RWPE1 (cell line): ENCODE measurements around the gene CD244.

Source experiments
- CTCF ChIA-PET: fragments of 350-600 bp; sonication (Branson Sonifier 250); formaldehyde crosslinking; extraction: SDS; loops from one replicate; lab custom pipeline; 2021; lab: Yijun Ruan, JAX
- POLR2A ChIA-PET: fragments of 400-600 bp; formaldehyde crosslinking; extraction: SDS; loops from one replicate; lab custom pipeline; 2020; ENCODE audit warnings: antibody characterized with exemption; ENCODE audit not compliant: low non-redundant PET; lab: Yijun Ruan, JAX
- DNase-seq: peaks from one replicate; pipeline ENCODE4 v3.0.0; 2012; ENCODE audit warnings: low spot score
- H3K27ac ChIP-seq: fragments of 450-650 bp; 2 replicates; pipeline ENCODE4 v1.5.1; 2017
- TF ChIP-seq, protein P1 (sequence below): fragments of 450-650 bp; conservative IDR thresholded peaks from 2 replicates; pipeline ENCODE4 v1.5.1; 2017; ENCODE audit warnings: low read depth, mild to moderate bottlenecking

CD244 gene

DNA sequence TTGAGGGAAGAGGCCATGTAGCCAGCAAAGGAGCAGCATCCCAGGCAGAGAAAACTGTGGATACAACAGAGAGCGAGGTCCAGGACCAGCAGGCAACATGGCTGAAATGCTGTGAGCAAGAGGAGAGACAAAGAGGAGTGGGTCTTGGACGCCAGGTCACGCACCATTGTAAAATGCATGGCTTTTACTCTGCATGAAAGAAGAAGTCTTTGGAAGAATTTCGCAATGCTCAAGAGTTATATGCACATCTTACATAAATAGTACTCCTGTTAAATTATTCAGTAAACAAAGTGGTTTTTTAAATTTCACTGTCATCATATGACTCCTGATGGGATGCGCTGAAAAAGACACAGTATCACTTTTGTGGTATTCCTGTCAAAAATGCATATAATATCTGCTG is 3.5 kb downstream of the CD244 start:
- ChIA-PET CTCF (no interaction called here), POLR2A (no interaction called here)
- H3K27ac ChIP-seq: no peak overlapping the region
- TF ChIP-seq, protein P1, sequence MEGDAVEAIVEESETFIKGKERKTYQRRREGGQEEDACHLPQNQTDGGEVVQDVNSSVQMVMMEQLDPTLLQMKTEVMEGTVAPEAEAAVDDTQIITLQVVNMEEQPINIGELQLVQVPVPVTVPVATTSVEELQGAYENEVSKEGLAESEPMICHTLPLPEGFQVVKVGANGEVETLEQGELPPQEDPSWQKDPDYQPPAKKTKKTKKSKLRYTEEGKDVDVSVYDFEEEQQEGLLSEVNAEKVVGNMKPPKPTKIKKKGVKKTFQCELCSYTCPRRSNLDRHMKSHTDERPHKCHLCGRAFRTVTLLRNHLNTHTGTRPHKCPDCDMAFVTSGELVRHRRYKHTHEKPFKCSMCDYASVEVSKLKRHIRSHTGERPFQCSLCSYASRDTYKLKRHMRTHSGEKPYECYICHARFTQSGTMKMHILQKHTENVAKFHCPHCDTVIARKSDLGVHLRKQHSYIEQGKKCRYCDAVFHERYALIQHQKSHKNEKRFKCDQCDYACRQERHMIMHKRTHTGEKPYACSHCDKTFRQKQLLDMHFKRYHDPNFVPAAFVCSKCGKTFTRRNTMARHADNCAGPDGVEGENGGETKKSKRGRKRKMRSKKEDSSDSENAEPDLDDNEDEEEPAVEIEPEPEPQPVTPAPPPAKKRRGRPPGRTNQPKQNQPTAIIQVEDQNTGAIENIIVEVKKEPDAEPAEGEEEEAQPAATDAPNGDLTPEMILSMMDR: no peak
- no peak for DNase-seq

DNA sequence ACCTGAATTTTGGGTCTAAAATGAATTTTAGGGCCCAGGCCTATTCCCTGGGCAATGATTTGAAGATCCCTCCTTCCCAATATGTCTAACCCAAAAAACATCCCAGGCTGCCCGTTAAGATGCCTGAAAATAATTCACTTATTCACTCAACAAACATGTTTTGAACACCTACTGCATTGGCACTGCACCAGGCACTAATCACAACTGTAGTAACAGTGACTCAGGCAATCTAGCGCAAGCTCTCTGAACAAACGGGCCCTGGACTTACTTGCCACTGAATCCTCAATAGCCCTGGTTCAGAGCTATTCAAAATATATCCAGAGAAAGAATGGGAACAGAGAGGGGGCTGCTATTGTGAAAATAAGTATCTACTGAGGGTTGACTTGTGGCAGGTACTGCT is 4.2 kb downstream of the CD244 start:
- POLR2A ChIA-PET: no interaction called here
- CTCF ChIA-PET: no interaction called here
- no peak overlapping the region for H3K27ac ChIP-seq
- no peak for DNase-seq
- TF ChIP-seq, protein P1: no peak

DNA sequence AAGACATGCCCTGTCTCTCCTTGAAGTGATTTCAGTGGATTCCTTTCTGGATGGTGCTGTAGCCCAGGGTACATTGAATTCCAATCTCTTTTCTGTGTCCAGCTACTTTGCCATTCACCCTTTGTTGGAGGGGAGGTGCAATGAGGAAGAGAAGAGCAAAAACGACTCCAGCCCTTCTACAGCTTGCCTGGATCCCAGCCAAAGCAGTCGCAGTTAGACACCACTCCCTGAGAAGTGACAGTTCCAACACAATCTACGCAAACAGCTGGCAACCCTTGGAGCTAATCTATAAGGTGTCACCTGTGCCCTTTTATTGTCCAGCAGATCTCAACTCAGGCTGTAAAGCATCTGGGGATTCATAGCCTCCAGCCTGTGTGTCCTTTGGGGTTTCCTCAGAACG is 4.6 kb downstream of the CD244 start:
- no peak for DNase-seq
- POLR2A ChIA-PET: no interaction called here
- H3K27ac ChIP-seq: no peak overlapping the region
- CTCF ChIA-PET: no interaction called here
- TF ChIP-seq, protein P1: no peak

DNA sequence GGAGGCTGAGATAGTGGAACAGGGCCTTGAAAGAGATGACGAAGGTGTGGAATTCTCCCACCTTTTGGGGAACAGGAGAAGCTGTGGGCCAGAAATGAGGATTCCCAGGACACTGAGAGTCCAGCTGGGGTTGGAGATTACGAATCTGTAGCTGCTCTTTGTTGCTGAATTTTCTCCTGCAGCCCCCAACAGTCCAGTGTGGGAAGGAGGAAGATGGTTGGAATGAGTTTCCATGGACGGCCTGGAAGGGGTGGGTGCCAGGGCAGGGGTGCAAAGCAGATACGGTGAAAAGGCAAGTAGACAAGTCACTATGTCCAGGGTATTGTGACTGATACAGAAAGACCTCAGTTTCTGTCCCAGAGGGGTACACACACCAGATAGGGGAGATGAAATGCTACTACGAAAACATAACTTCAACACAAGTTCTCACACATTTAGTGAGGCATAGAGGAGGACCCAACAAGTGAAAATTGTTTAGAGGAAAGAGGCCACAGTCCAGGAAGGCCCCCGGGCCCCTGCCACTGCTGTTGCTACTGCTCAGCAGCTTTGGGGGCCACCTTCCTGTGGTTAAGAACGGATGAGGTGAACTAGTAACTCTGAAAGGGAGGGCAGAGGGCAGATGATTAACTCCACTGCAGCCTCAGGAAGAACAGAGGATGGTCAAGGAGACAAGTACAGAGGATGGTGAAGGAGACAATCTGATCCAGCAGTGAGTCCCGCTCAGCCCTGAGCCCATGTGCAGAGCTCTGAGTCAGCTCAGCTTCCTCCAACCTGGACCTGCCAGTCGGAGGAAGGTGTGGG is 7.3 kb downstream of the CD244 start:
- POLR2A ChIA-PET: no interaction called here
- CTCF ChIA-PET: interaction anchor here (0.6 to 1.1 kb wide), 2 partner anchors 21 to 56 kb away, joined by 3 to 5 read pairs; no protein-coding TSS in a partner anchor
- H3K27ac ChIP-seq: no peak overlapping the region

DNA sequence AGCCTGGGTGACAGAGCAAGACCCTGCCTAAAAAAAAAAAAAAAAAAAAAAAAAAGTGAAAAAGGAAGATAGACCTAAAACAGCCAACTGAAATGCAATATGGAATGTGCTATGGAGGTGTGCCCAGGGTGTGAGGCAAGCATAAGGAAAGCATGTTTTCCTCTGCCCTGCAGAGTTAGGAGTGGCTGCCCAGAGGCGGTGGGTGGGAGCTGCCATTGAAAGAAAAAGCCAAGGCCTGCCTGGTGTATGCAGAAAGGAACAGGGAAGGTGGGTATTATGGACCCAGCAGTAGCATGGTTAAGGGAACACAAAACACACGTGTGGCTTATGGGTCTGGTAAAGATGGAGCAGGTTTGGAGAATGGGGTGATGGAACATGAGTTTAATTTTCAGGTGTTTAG is 8.9 kb downstream of the CD244 start:
- ChIA-PET CTCF (no interaction called here), POLR2A (interaction anchor here (0.5 kb wide), 1 partner anchor 27 kb away, joined by 4 read pairs; no protein-coding TSS in a partner anchor)
- no peak overlapping the region for H3K27ac ChIP-seq
- TF ChIP-seq, protein P1: no peak
- no peak for DNase-seq

More for the DNA sequence above, 7.3 kb downstream of the CD244 start:
- DNase-seq: no peak
- TF ChIP-seq, protein P1: no peak

DNA sequence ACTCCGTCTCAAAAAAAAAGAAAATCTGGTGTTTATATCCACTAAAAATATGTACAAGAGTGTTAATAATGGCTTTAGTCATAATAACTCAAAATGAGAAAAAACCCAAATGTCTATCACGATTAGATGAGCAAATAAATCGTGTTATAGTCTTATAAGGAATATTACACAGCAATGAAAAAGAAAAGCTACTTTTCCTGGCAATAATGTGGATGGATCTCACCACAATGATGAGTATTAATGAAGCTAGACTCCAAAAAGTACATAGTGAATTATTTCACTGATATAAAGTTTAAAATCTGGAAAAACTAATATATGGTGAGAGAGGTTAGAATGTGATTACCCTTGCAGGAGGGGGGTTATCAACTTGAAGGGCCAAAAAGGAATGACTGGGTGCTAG is 9.7 kb downstream of the CD244 start:
- ChIA-PET CTCF (no interaction called here), POLR2A (interaction anchor here (0.5 kb wide), 1 partner anchor 27 kb away, joined by 4 read pairs; no protein-coding TSS in a partner anchor)
- no peak for DNase-seq
- TF ChIP-seq, protein P1: no peak
- no peak overlapping the region for H3K27ac ChIP-seq
